K562 (cell line): Measurements from ENCODE around the gene SDCBP2. TPM values are rescaled to one million over a fixed set of nuclear protein-coding genes. Genes with fewer than 3 reads are reported as not detected.

Experiments
- ATAC-seq: fragments of 200-7000 bp; cut with Tn5 transposase; 3 replicates; pipeline ENCODE4 v1.9.1; 2020; ENCODE audit warnings: moderate library complexity
- BruUV-seq: library from RNA; stranded (reverse); fragments of 400-500 nt; replicated peaks from 2 replicates; lab custom pipeline; 2021; lab: Mats Ljungman, UMichigan
- CTCF ChIA-PET: fragments of 300-600 bp; formaldehyde crosslinking; extraction: SDS; loops from one replicate; lab custom pipeline; 2021; ENCODE audit warnings: low intra/inter-chr PET ratio; lab: Yijun Ruan, JAX
- POLR2A ChIA-PET: fragments of 300-600, 350-650 bp; sonication (Branson Sonifier 250); formaldehyde crosslinking; extraction: SDS; loops from one replicate; lab custom pipeline; 2021; ENCODE audit warnings: antibody characterized with exemption, inconsistent platforms; lab: Yijun Ruan, JAX
- DNase-seq, 4 experiments: peaks; one replicate each; pipeline versions ENCODE4 v3.0.0 to v3.0.0-alpha.2; 2011 to 2018; ENCODE audit warnings: low spot score in 3 of 4, mixed read lengths in 3 of 4; ENCODE audit errors: extremely low read depth in 1 of 4
- FAIRE-seq: peaks from 2 replicates; lab custom pipeline; 2011; peaks lifted over from hg19 to GRCh38; lab: Jason Lieb, UNC
- H2AFZ ChIP-seq: 2 replicates; pipeline ENCODE4 v1.6.0; 2011; ENCODE audit warnings: low read depth, low read length, control low read depth, inconsistent platforms
- H3K27ac ChIP-seq: fragments of 200-600 bp; 3 replicates; pipeline ENCODE4 v1.8.0; 2011; ENCODE audit warnings: low read depth, mild to moderate bottlenecking, control low read depth, inconsistent platforms, low read length, moderate library complexity, mixed read lengths; ENCODE audit errors: extremely low read depth
- H3K27me3 ChIP-seq, 2 experiments: fragments of 300-600 bp in 1 of 2; 2 replicates in 1 of 2; 3 replicates in 1 of 2; pipeline versions ENCODE4 v1.6.0 to v1.8.0; 2011; ENCODE audit warnings: inconsistent platforms in 2 of 2, low read length in 2 of 2, mild to moderate bottlenecking in 1 of 2, mixed read lengths in 1 of 2, moderate library complexity in 1 of 2; ENCODE audit not compliant: control insufficient read depth in 2 of 2, insufficient read depth in 2 of 2
- H3K36me3 ChIP-seq: fragments of 300-600 bp; 3 replicates; pipeline ENCODE4 v1.8.0; 2011; ENCODE audit warnings: mild to moderate bottlenecking, low read length, inconsistent platforms; ENCODE audit not compliant: control insufficient read depth, insufficient read depth
- H3K4me1 ChIP-seq, 2 experiments: fragments of 200-600 bp in 1 of 2; replicated peaks in 1 of 2; 2 replicates in 1 of 2; 3 replicates in 1 of 2; pipeline versions ENCODE4 v1.5.1 to v1.8.0; 2011; ENCODE audit warnings: inconsistent platforms in 2 of 2, low read length in 2 of 2, mild to moderate bottlenecking in 1 of 2, mixed read lengths in 1 of 2, moderate library complexity in 1 of 2; ENCODE audit not compliant: control insufficient read depth in 2 of 2, insufficient read depth in 2 of 2
- H3K4me2 ChIP-seq: 2 replicates; pipeline ENCODE4 v1.6.1; 2011; ENCODE audit warnings: low read length, control low read depth, inconsistent platforms, mixed read lengths; ENCODE audit not compliant: insufficient read depth
- H3K4me3 ChIP-seq: fragments of 200-600 bp; sonication (generic), shearing (Covaris generic); 2 replicates; pipeline ENCODE4 v1.5.1; 2016; ENCODE audit warnings: control low read depth, inconsistent platforms
- H3K79me2 ChIP-seq: fragments of 200-600 bp; 3 replicates; pipeline ENCODE4 v1.8.0; 2011; ENCODE audit warnings: low read length, inconsistent platforms; ENCODE audit not compliant: control insufficient read depth, insufficient read depth
- H3K9ac ChIP-seq, 2 experiments: 2 replicates each; pipeline versions ENCODE4 v1.6.0 to v1.6.1; 2011; ENCODE audit warnings: low read depth in 2 of 2, low read length in 2 of 2, control low read depth in 1 of 2, inconsistent platforms in 1 of 2, mild to moderate bottlenecking in 1 of 2, mixed read lengths in 1 of 2; ENCODE audit not compliant: insufficient read depth in 1 of 2
- H3K9me1 ChIP-seq: one replicate; pipeline ENCODE4 v1.6.0; 2011; ENCODE audit warnings: inconsistent platforms, mild to moderate bottlenecking, low read length, moderate library complexity; ENCODE audit not compliant: control insufficient read depth, insufficient read depth
- H3K9me3 ChIP-seq: replicated peaks from 2 replicates; pipeline ENCODE4 v1.5.1; 2011; ENCODE audit warnings: low read depth, low read length, inconsistent platforms; ENCODE audit not compliant: control insufficient read depth, insufficient read depth
- H4K20me1 ChIP-seq: replicated peaks from 2 replicates; pipeline ENCODE4 v1.6.1; 2011; ENCODE audit warnings: low read length, inconsistent platforms, mixed read lengths; ENCODE audit not compliant: control insufficient read depth, insufficient read depth
- CREB3 ChIP-seq: fragments of 450-650 bp; conservative IDR thresholded peaks from 2 replicates; pipeline ENCODE4 v1.6.1; 2016; ENCODE audit warnings: missing genetic modification characterization, low read depth, mild to moderate bottlenecking, missing compliant biosample characterization, moderate library complexity
- ESRRA ChIP-seq: fragments of 450-650 bp; IDR thresholded peaks from 2 replicates; pipeline ENCODE4 v1.6.1; 2014; ENCODE audit warnings: low read depth, mild to moderate bottlenecking, moderate library complexity, borderline replicate concordance
- PRMT5 ChIP-seq: sonication (generic); formaldehyde crosslinking; IDR thresholded peaks from 2 replicates; pipeline ENCODE4 v1.5.0; 2020; ENCODE audit warnings: missing genetic modification reagents
- PRPF4 ChIP-seq: fragments of 200-400 bp; formaldehyde crosslinking; IDR thresholded peaks from one replicate; pipeline ENCODE4 v1.6.1; 2017; ENCODE audit warnings: low read length, low read depth, mild to moderate bottlenecking; ENCODE audit not compliant: insufficient read depth, poor library complexity, severe bottlenecking
- RAD21 ChIP-seq, 2 experiments: fragments of 250-450 bp in 1 of 2; fragments of 450-650 bp in 1 of 2; sonication (Bioruptor Pico) in 1 of 2; formaldehyde crosslinking in 1 of 2; IDR thresholded peaks in 1 of 2; conservative IDR thresholded peaks in 1 of 2; 2 replicates each; pipeline versions ENCODE4 v1.4.0 to v1.8.0; 2020 to 2022; ENCODE audit warnings: mild to moderate bottlenecking in 2 of 2, moderate library complexity in 1 of 2
- SFPQ ChIP-seq: fragments of 200-400 bp; formaldehyde crosslinking; IDR thresholded peaks from 2 replicates; pipeline ENCODE4 v1.6.1; 2017; ENCODE audit warnings: mild to moderate bottlenecking, low read depth, low read length, moderate library complexity
- SMARCE1 ChIP-seq: fragments of 450-650 bp; IDR thresholded peaks from 2 replicates; pipeline ENCODE4 v1.7.1; 2016; ENCODE audit warnings: mild to moderate bottlenecking
- STAT5B ChIP-seq: fragments of 250-450 bp; sonication (Bioruptor Pico); IDR thresholded peaks from 2 replicates; pipeline ENCODE4 v1.8.0; 2021; ENCODE audit warnings: mild to moderate bottlenecking, inconsistent platforms
- XRCC5 ChIP-seq: fragments of 200-400 bp; formaldehyde crosslinking; IDR thresholded peaks from 2 replicates; pipeline ENCODE4 v1.6.1; 2017; ENCODE audit warnings: low read depth, mild to moderate bottlenecking, low read length
- WGBS: fragments of 100-300 bp; shearing (Covaris generic); methylation state at CpG from one replicate; pipeline ENCODE4 v1.1.6; 2016; ENCODE audit warnings: low coverage, mixed read lengths; ENCODE audit not compliant: insufficient coverage; ENCODE audit errors: missing lambda C conversion rate; 5-methylcytosine and 5-hydroxymethylcytosine counted together
- in situ Hi-C: fragments of 300-500 bp; cut with MboI; formaldehyde crosslinking; loops from 4 replicates; pipeline ENCODE4 v1.15.0; 2018; ENCODE audit warnings: inconsistent platforms, mixed read lengths
- intact Hi-C: fragments of 100-400 bp; cut with micrococcal nuclease; formaldehyde crosslinking; loops from 2 replicates; pipeline ENCODE4 v1.14.2; 2022
- polyA plus RNA-seq, 8 experiments: library from polyadenylated mRNA; depleted of rRNA in 4 of 8; stranded (reverse) in 5 of 8; unstranded in 3 of 8; fragments of >200 nt; fragmentation: Nextera tagmentation in 2 of 8; fragmentation: Illumina TruSeq in 1 of 8; extraction: Ambion mirVana in 2 of 8; extraction: Trizol in 1 of 8; gene quantifications; 2 replicates each; pipeline versions ENCODE4 v1.2.1 to v1.2.3, GENCODE V29; 2011 to 2014; ENCODE audit warnings: inconsistent platforms in 1 of 8, missing spikeins in 1 of 8
- total RNA-seq, 7 experiments: library from RNA; depleted of rRNA in 6 of 7; stranded (reverse); fragments of >200 nt in 6 of 7; fragmentation: Illumina TruSeq in 2 of 7; extraction: Trizol in 2 of 7; gene quantifications; 2 replicates each; pipeline versions ENCODE4 v1.2.1 to v1.2.3, GENCODE V29; 2011 to 2021; ENCODE audit warnings: low replicate concordance in 1 of 7

The SDCBP2 gene
- total and polyA plus RNA-seq, 9 of the 15 experiments (the other 6 are each of a cell fraction or from before 2014, with no cell fraction given): 0.06 to 1.2 (median 0.80) TPM

- DNase-seq (no peak), FAIRE-seq (no peak), ATAC-seq (no peak)
- no peaks in the 10 kb centered on the region for H3K36me3 ChIP-seq
- no peaks in the 10 kb centered on the region for H3K9me3 ChIP-seq
- CTCF ChIA-PET: no interaction called here
- H3K79me2 ChIP-seq: no peaks in the 10 kb centered on the region
- no peaks in the 10 kb centered on the region for H3K27me3 ChIP-seq
- H2AFZ ChIP-seq: no peak overlapping the region
- no peak overlapping the region for H3K4me3 ChIP-seq
- no peaks in the 10 kb centered on the region for H3K9me1 ChIP-seq
- intact Hi-C loops: no loop called here
- H4K20me1 ChIP-seq: 0 out of 2 replicates have a peak, but pooled peaks cover 3% of the 10 kb centered on the region
- no peak overlapping the region for H3K4me2 ChIP-seq
- H3K9ac ChIP-seq: no peak overlapping the region
- WGBS: 34% methylated on average over 7 of the region's 11 CpGs
- TF ChIP-seq STAT5B (no peak), ESRRA (peak; percentile 93)
- TF ChIP-seq, all 486 proteins: peak for 1
- POLR2A ChIA-PET: interaction anchor here (0.5 kb wide), 1 partner anchor 250 kb away, joined by 4 read pairs; no protein-coding TSS in a partner anchor
- H3K4me1 ChIP-seq: peaks cover 0 to 3% of the 10 kb centered on the region in 2 experiments; a peak in 2 of 5 replicates
- in situ Hi-C loops: no loop called here
- no peak overlapping the region for H3K27ac ChIP-seq
- no TSS peak for BruUV-seq
These were observed 41.0 kb downstream of the SDCBP2 start for GRCh38 chr20:1287787-1288569.

GRCh38 chr20:1287306-1287705 lies 41.6 kb downstream of the SDCBP2 start:
- H3K4me2 ChIP-seq: no peak overlapping the region
- CTCF ChIA-PET: no interaction called here
- WGBS: 63% methylated on average over 1 of the region's 1 CpG
- in situ Hi-C loops: no loop called here
- intact Hi-C loops: no loop called here
- H3K4me1 ChIP-seq: peaks cover 0 to 3% of the 10 kb centered on the region in 2 experiments; a peak in 2 of 5 replicates
- H3K9me3 ChIP-seq: no peaks in the 10 kb centered on the region
- no peak for ATAC-seq
- no peak overlapping the region for H3K4me3 ChIP-seq
- no peaks in the 10 kb centered on the region for H3K36me3 ChIP-seq
- no peak for DNase-seq
- H3K9me1 ChIP-seq: no peaks in the 10 kb centered on the region
- FAIRE-seq: no peak
- no peak overlapping the region for H3K27ac ChIP-seq
- TF ChIP-seq PRPF4 (no peak), RAD21 (CRISPR knock-in tag; conservative IDR thresholded peaks at IDR 0.05 in 1 of 2, IDR thresholded peaks at IDR 0.05 in 1 of 2) (no peak), XRCC5 (no peak), SFPQ (no peak), CREB3 (tag) (no peak), SMARCE1 (no peak), PRMT5 (CRISPR knock-in tag) (no peak)
- TF ChIP-seq, all 486 proteins: peak for 0
- H3K9ac ChIP-seq: no peak overlapping the region
- BruUV-seq: no TSS peak
- H4K20me1 ChIP-seq: 0 out of 2 replicates have a peak, but pooled peaks cover 3% of the 10 kb centered on the region
- no peaks in the 10 kb centered on the region for H3K79me2 ChIP-seq
- H3K27me3 ChIP-seq: no peaks in the 10 kb centered on the region
- H2AFZ ChIP-seq: no peak overlapping the region
- POLR2A ChIA-PET: interaction anchor here (0.5 kb wide), 1 partner anchor 251 kb away, joined by 4 read pairs; no protein-coding TSS in a partner anchor
